ENCODE data around the gene GPR161. TPM values are rescaled to one million over a fixed set of nuclear protein-coding genes. Genes with fewer than 3 reads are reported as not detected.

GPR161 gene
- total and polyA plus RNA-seq, 9 donors: 9.8 to 20.8 (median 15.3) TPM

DNA sequence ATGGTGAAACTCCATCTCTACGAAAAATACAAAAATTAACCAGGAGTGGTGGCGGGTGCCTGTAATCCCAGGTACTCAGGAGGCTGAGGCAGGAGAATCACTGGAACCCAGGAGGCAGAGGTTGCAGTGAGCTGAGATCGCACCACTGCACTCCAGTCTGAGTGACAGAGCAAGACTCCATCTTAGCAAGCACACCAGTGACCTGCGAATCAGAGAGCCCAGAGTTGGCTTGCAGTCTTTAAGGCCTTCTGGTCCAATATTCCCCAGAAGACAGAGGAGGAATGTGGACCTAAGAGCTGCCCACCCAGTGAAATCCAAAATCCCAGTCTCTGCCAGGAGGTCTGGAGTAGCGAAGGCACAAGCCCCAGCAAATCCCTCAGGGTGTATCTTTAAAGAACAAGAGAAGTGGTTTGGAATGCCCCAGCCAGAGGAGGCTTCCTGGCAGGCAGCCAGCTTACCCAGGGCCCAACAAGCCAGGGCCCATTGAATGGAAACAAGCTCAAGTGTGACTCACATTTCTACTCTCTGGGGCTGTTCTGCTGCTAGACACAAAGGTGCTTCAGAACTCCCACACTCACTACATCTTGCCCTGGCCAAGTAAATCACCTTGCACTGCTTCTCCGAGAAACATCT lies 23.9 kb downstream of the GPR161 start:
- Histone ChIP-seq H3K9me3 (replicated peaks; ENCODE audit: control insufficient read depth, low read depth, low read length) (no peaks in the 10 kb centered on the region), H3K4me1 (ENCODE audit: control insufficient read depth, insufficient read depth, low read length) (peaks cover 5% of the 10 kb centered on the region), H3K27me3 (ENCODE audit: control insufficient read depth, insufficient read depth, low read length) (no peaks in the 10 kb centered on the region), H3K27ac (ENCODE audit: low read length) (no peak overlapping the region), H3K4me3 (ENCODE audit: low read length) (no peak overlapping the region), H3K36me3 (ENCODE audit: control insufficient read depth, insufficient read depth, low read length) (peaks cover 17% of the 10 kb centered on the region)
- no peak for DNase-seq
- 93% methylated on average over 5 of the region's 6 CpGs for WGBS (ENCODE audit: insufficient coverage)

- Histone ChIP-seq H3K27ac (ENCODE audit: low read length) (no peak overlapping the region), H3K36me3 (ENCODE audit: control insufficient read depth, insufficient read depth, low read length) (peaks cover 11% of the 10 kb centered on the region), H3K9me3 (replicated peaks; ENCODE audit: control insufficient read depth, low read depth, low read length) (no peaks in the 10 kb centered on the region), H3K4me1 (ENCODE audit: control insufficient read depth, insufficient read depth, low read length) (peaks cover 5% of the 10 kb centered on the region), H3K27me3 (ENCODE audit: control insufficient read depth, insufficient read depth, low read length) (no peaks in the 10 kb centered on the region), H3K4me3 (ENCODE audit: low read length) (no peak overlapping the region)
- DNase-seq: no peak
- 83% methylated on average over 3 of the region's 7 CpGs for WGBS (ENCODE audit: insufficient coverage)
These were observed 25.7 kb downstream of the GPR161 start for GRCh38 chr1:168110896-168111545.

DNA sequence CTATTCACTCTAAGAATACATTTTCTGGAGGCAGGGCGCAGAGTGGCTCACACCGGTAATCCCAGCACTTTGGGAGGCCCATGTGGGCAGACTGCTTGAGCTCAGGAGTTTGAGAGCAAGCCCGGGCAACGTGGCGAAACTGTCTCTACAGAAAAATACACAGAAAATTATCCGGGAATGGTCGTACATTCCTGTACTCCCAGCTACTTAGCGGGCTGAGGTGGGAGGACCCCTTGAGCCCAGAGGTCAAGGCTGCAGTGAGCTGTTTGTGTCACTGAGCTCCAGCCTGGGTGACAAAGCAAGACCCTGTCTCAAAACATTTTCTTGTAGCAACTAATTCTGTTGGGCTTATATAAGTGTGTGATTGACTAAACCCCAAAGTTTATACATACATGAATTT lies 30.5 kb downstream of the GPR161 start:
- WGBS (ENCODE audit: insufficient coverage): 66% methylated on average over 5 of the region's 8 CpGs
- Histone ChIP-seq H3K9me3 (replicated peaks; ENCODE audit: control insufficient read depth, low read depth, low read length) (no peaks in the 10 kb centered on the region), H3K36me3 (ENCODE audit: control insufficient read depth, insufficient read depth, low read length) (peaks cover 24% of the 10 kb centered on the region), H3K4me1 (ENCODE audit: control insufficient read depth, insufficient read depth, low read length) (no peaks in the 10 kb centered on the region), H3K27me3 (ENCODE audit: control insufficient read depth, insufficient read depth, low read length) (no peaks in the 10 kb centered on the region), H3K27ac (ENCODE audit: low read length) (no peak overlapping the region), H3K4me3 (ENCODE audit: low read length) (no peak overlapping the region)
- no peak for DNase-seq

- H3K36me3 ChIP-seq (ENCODE audit: control insufficient read depth, insufficient read depth, low read length): peaks cover 24% of the 10 kb centered on the region
- no peak overlapping the region for H3K27ac ChIP-seq (ENCODE audit: low read length)
- no peaks in the 10 kb centered on the region for H3K4me1 ChIP-seq (ENCODE audit: control insufficient read depth, insufficient read depth, low read length)
- no peaks in the 10 kb centered on the region for H3K27me3 ChIP-seq (ENCODE audit: control insufficient read depth, insufficient read depth, low read length)
- no peak overlapping the region for H3K4me3 ChIP-seq (ENCODE audit: low read length)
- no CpG with 5 or more reads among the region's 6 CpGs for WGBS (ENCODE audit: insufficient coverage)
- DNase-seq: no peak
- H3K9me3 ChIP-seq (replicated peaks; ENCODE audit: control insufficient read depth, low read depth, low read length): no peaks in the 10 kb centered on the region
These were observed 30.9 kb downstream of the GPR161 start for GRCh38 chr1:168105846-168106245.

GRCh38 chr1:168104535-168104934 lies 32.2 kb downstream of the GPR161 start:
- no peak overlapping the region for H3K4me3 ChIP-seq (ENCODE audit: low read length)
- H3K9me3 ChIP-seq (replicated peaks; ENCODE audit: control insufficient read depth, low read depth, low read length): no peaks in the 10 kb centered on the region
- DNase-seq: no peak
- 73% methylated on average over 4 of the region's 11 CpGs for WGBS (ENCODE audit: insufficient coverage)
- H3K4me1 ChIP-seq (ENCODE audit: control insufficient read depth, insufficient read depth, low read length): no peaks in the 10 kb centered on the region
- H3K27ac ChIP-seq (ENCODE audit: low read length): no peak overlapping the region
- H3K36me3 ChIP-seq (ENCODE audit: control insufficient read depth, insufficient read depth, low read length): peaks cover 31% of the 10 kb centered on the region
- H3K27me3 ChIP-seq (ENCODE audit: control insufficient read depth, insufficient read depth, low read length): no peaks in the 10 kb centered on the region

DNA sequence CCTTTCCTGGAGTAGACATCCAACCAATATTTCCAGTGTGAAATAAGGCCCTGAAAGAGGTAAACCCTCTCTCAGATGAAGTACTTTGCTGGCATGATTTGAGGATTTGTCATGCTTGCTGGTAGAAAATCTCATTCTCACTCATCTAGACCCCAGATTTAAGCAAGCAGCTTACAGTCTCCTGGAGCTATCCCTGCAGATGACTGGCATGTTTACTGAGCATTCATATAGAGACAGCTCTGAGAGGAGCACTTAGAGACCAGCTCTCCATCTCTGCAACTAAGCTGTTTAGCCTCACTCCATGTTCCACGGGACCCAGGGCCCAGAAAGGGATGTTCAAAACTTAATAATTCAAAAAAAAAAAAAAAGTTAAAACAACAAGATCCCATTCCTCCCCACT lies 34.2 kb downstream of the GPR161 start:
- H3K36me3 ChIP-seq (ENCODE audit: control insufficient read depth, insufficient read depth, low read length): peaks cover 42% of the 10 kb centered on the region
- H3K27me3 ChIP-seq (ENCODE audit: control insufficient read depth, insufficient read depth, low read length): no peaks in the 10 kb centered on the region
- no peaks in the 10 kb centered on the region for H3K9me3 ChIP-seq (replicated peaks; ENCODE audit: control insufficient read depth, low read depth, low read length)
- no peak for DNase-seq
- H3K4me3 ChIP-seq (ENCODE audit: low read length): no peak overlapping the region
- WGBS (ENCODE audit: insufficient coverage): no CpG with 5 or more reads among the region's 1 CpG
- no peaks in the 10 kb centered on the region for H3K4me1 ChIP-seq (ENCODE audit: control insufficient read depth, insufficient read depth, low read length)
- no peak overlapping the region for H3K27ac ChIP-seq (ENCODE audit: low read length)

- no peaks in the 10 kb centered on the region for H3K9me3 ChIP-seq (replicated peaks; ENCODE audit: control insufficient read depth, low read depth, low read length)
- DNase-seq: no peak
- WGBS (ENCODE audit: insufficient coverage): 94% methylated on average over 7 of the region's 8 CpGs
These were observed 35.4 kb downstream of the GPR161 start for GRCh38 chr1:168101336-168101735.

DNA sequence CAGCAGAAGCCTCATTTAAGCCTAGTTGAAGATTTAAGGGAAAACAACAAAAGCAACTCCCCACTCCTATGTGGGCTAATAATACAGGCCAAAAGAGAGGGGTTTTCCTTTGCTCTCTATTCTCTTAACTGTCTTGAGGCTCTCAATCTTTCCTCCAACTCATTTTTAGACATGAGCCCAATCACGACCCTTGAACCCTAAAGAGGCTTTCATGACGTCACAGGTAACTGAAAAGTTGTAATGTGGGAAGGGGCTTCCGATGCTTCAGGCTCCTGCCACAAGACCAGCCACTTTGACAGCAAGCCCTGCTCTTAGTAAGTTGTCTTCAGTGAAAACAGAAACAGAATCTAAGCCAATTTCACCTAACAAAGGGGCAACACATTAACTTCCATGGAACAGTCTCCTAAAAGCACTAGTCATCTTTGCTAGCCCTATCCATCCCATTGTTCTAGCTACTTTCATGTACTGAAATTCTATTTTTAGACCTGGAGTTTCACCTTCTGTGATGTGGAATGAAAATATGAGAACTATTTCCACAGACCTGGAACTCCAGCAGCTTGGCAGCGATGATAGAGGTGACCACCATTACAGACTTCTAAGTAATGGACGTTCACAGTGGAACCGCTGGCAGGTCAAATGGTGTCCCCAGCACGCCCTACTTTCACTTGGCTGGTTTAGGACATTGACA lies 36.3 kb downstream of the GPR161 start:
- no peak overlapping the region for H3K4me3 ChIP-seq (ENCODE audit: low read length)
- no peaks in the 10 kb centered on the region for H3K27me3 ChIP-seq (ENCODE audit: control insufficient read depth, insufficient read depth, low read length)
- no peak for DNase-seq
- no peaks in the 10 kb centered on the region for H3K9me3 ChIP-seq (replicated peaks; ENCODE audit: control insufficient read depth, low read depth, low read length)
- peaks cover 57% of the 10 kb centered on the region for H3K36me3 ChIP-seq (ENCODE audit: control insufficient read depth, insufficient read depth, low read length)
- H3K27ac ChIP-seq (ENCODE audit: low read length): no peak overlapping the region
- no peaks in the 10 kb centered on the region for H3K4me1 ChIP-seq (ENCODE audit: control insufficient read depth, insufficient read depth, low read length)
- 96% methylated on average over 3 of the region's 7 CpGs for WGBS (ENCODE audit: insufficient coverage)

More at GRCh38 chr1:168101336-168101735, 35.4 kb downstream of the GPR161 start:
- no peak overlapping the region for H3K27ac ChIP-seq (ENCODE audit: low read length)
- no peaks in the 10 kb centered on the region for H3K27me3 ChIP-seq (ENCODE audit: control insufficient read depth, insufficient read depth, low read length)
- H3K36me3 ChIP-seq (ENCODE audit: control insufficient read depth, insufficient read depth, low read length): peaks cover 50% of the 10 kb centered on the region
- H3K4me3 ChIP-seq (ENCODE audit: low read length): no peak overlapping the region
- no peaks in the 10 kb centered on the region for H3K4me1 ChIP-seq (ENCODE audit: control insufficient read depth, insufficient read depth, low read length)

DNA sequence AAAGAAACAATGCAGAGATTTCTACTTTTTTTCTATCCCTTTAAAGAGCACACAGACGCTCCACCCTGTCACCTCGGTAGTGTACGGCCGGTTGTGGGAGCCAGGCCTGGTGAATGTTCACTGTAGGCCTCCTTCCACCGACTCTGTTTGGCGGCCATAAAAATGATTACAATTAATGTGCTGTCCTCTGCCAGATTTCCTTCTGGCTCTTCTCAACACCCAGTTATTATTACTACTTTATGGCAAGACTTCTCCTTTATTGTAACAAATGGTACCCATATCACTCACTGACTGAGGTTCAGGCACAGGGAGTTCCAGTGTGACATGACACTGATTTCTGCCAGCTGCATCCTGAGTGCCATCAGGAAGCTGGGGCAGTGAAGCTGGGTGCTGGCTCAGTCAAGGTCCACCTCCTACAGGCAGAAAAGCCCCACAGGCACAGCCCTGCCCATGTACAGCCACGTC lies 37.4 kb downstream of the GPR161 start:
- Histone ChIP-seq H3K36me3 (ENCODE audit: control insufficient read depth, insufficient read depth, low read length) (peaks cover 54% of the 10 kb centered on the region), H3K27me3 (ENCODE audit: control insufficient read depth, insufficient read depth, low read length) (no peaks in the 10 kb centered on the region), H3K9me3 (replicated peaks; ENCODE audit: control insufficient read depth, low read depth, low read length) (no peaks in the 10 kb centered on the region), H3K4me1 (ENCODE audit: control insufficient read depth, insufficient read depth, low read length) (no peaks in the 10 kb centered on the region), H3K4me3 (ENCODE audit: low read length) (no peak overlapping the region), H3K27ac (ENCODE audit: low read length) (no peak overlapping the region)
- no peak for DNase-seq
- WGBS (ENCODE audit: insufficient coverage): 74% methylated on average over 3 of the region's 7 CpGs

DNA sequence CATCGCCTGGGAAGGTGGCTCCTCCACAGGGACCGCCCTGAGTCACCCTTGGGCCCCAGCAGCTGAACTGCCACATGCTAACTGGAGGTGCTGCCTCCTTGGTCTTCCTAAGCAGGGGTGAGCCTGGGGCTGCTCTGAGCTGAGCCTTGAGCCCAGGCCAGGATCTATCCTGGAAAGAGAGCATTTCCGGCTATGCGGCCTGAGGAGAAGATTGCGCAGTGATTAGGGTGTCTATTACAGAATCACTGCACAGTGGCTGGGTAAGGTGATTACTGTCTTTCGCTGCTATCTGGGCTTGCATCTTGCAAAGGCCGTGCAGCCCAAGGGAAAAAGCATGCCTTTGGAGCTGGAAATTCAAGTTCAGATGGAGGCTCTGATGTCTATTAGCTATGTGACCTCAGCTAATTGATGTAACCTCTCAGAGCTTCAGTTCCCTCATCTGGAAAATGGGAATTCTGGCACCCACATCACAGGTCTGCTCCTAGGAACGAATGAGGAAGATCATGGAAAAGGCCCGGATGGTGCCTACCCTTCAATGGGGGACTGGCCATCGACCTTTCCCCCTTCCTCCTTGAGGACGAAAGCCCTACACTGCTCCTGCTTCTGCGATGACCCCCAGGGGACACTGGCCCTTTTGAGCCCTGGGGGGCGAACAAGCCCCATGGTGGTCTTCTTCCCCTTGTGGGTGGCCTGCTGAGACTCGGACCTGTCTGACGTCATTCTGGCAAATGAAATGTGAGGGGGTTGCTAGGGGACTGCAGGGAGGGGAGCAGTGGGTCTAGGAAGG lies 38.0 kb downstream of the GPR161 start:
- no peak for DNase-seq
- no peaks in the 10 kb centered on the region for H3K4me1 ChIP-seq (ENCODE audit: control insufficient read depth, insufficient read depth, low read length)
- no peaks in the 10 kb centered on the region for H3K9me3 ChIP-seq (replicated peaks; ENCODE audit: control insufficient read depth, low read depth, low read length)
- peaks cover 48% of the 10 kb centered on the region for H3K36me3 ChIP-seq (ENCODE audit: control insufficient read depth, insufficient read depth, low read length)
- 92% methylated on average over 9 of the region's 15 CpGs for WGBS (ENCODE audit: insufficient coverage)
- no peaks in the 10 kb centered on the region for H3K27me3 ChIP-seq (ENCODE audit: control insufficient read depth, insufficient read depth, low read length)
- no peak overlapping the region for H3K4me3 ChIP-seq (ENCODE audit: low read length)
- H3K27ac ChIP-seq (ENCODE audit: low read length): no peak overlapping the region

Measured in muscle of leg (tissue), 11 donors.